ENCODE measurements around the gene PPT1.
A peak's percentile ranks its signal among the peaks of the same experiment; 100 is the strongest.

- no peak for TF ChIP-seq CTCF (IDR thresholded peaks at IDR 0.05; ENCODE audit: insufficient read depth, low read length)
- TF ChIP-seq SPI1 (IDR thresholded peaks at IDR 0.05; ENCODE audit: borderline replicate concordance, low read depth): no peak
- TF ChIP-seq GABPA (IDR thresholded peaks at IDR 0.05; ENCODE audit: low read depth): no peak
- peak; percentile 79; the same call in 1 of the 2 replicates for TF ChIP-seq POLR2AphosphoS5 (IDR thresholded peaks at IDR 0.05; ENCODE audit: low read depth)
- TF ChIP-seq REST (IDR thresholded peaks at IDR 0.05; ENCODE audit: insufficient replicate concordance, low read depth): peak; percentile 48
These were observed at the start of gene PPT1 for GRCh38 chr1:40096977-40097782.
